Cardiac muscle cell (in vitro differentiated cells and primary cell): ENCODE results near the gene APAF1. TPM values are rescaled to one million over a fixed set of nuclear protein-coding genes. Genes with fewer than 3 reads are reported as not detected.

ENCODE experiments used
- DNase-seq, 2 donors: peaks; one replicate each; pipeline versions ENCODE4 v3.0.0 to v3.0.0-alpha.2; 2010 to 2017; ENCODE audit warnings: low read depth in 1 of 2, low spot score in 1 of 2
- H3K27ac ChIP-seq: fragments of 200-600 bp; sonication (generic); 2 replicates; pipeline ENCODE4 v1.5.1; 2016
- H3K27me3 ChIP-seq: fragments of 200-600 bp; sonication (generic); 2 replicates; pipeline ENCODE4 v1.6.0; 2016; ENCODE audit warnings: control low read depth
- H3K36me3 ChIP-seq: fragments of 200-600 bp; sonication (generic); 2 replicates; pipeline ENCODE4 v1.5.1; 2016; ENCODE audit warnings: control low read depth
- H3K4me1 ChIP-seq: fragments of 200-600 bp; sonication (generic); 2 replicates; pipeline ENCODE4 v1.8.1; 2017; ENCODE audit warnings: low read depth, mild to moderate bottlenecking, mixed run types
- H3K4me3 ChIP-seq: fragments of 200-600 bp; sonication (generic); 2 replicates; pipeline ENCODE4 v1.5.1; 2016; ENCODE audit warnings: mild to moderate bottlenecking
- H3K9me3 ChIP-seq: fragments of 200-600 bp; sonication (generic); 2 replicates; pipeline ENCODE4 v1.5.1; 2017; ENCODE audit warnings: low read depth, mild to moderate bottlenecking, control low read depth
- polyA plus RNA-seq: library from polyadenylated mRNA; unstranded; fragments of >200 nt; fragmentation: Nextera tagmentation; extraction: Ambion mirVana; gene quantifications from 2 replicates; pipeline ENCODE4 v1.2.1, GENCODE V29; 2016
- total RNA-seq: library from RNA; depleted of rRNA; stranded (reverse); fragments of >200 nt; gene quantifications from 2 replicates; pipeline ENCODE4 v1.2.3, GENCODE V29; 2016
- TF ChIP-seq, protein P1 (sequence below): IDR thresholded peaks from 2 replicates; pipeline ENCODE4 v1.5.1; 2012; ENCODE audit warnings: low read depth, mild to moderate bottlenecking, low read length

The APAF1 gene
- total and polyA plus RNA-seq, 2 experiments from 2014 or later, result 11.8 to 13.8 TPM

DNA sequence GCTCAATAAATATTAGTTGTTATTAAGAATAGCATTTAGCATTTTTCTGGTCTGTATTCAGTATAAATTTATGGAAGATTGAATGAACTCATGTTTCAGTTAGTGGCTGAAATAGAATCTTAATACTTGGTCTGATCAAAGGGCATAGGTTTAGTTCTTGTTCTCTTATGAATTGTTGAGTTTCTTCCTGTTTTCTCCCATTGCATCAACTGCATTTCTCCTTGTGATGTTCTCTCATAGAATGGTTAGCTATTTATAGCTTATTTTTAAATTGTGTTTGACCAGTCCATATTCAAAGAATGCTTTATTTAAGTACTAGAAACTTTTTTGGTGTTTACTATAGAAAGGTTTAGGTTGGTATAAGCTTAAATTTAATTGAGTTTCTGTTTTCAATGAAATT is 29.8 kb downstream of the APAF1 start:
- Histone ChIP-seq H3K27ac (no peak overlapping the region), H3K4me3 (no peak overlapping the region), H3K4me1 (no peaks in the 10 kb centered on the region), H3K9me3 (no peaks in the 10 kb centered on the region), H3K36me3 (peaks cover 18% of the 10 kb centered on the region), H3K27me3 (no peaks in the 10 kb centered on the region)
- TF ChIP-seq, protein P1, sequence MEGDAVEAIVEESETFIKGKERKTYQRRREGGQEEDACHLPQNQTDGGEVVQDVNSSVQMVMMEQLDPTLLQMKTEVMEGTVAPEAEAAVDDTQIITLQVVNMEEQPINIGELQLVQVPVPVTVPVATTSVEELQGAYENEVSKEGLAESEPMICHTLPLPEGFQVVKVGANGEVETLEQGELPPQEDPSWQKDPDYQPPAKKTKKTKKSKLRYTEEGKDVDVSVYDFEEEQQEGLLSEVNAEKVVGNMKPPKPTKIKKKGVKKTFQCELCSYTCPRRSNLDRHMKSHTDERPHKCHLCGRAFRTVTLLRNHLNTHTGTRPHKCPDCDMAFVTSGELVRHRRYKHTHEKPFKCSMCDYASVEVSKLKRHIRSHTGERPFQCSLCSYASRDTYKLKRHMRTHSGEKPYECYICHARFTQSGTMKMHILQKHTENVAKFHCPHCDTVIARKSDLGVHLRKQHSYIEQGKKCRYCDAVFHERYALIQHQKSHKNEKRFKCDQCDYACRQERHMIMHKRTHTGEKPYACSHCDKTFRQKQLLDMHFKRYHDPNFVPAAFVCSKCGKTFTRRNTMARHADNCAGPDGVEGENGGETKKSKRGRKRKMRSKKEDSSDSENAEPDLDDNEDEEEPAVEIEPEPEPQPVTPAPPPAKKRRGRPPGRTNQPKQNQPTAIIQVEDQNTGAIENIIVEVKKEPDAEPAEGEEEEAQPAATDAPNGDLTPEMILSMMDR, result no peak
- no peak for DNase-seq

DNA sequence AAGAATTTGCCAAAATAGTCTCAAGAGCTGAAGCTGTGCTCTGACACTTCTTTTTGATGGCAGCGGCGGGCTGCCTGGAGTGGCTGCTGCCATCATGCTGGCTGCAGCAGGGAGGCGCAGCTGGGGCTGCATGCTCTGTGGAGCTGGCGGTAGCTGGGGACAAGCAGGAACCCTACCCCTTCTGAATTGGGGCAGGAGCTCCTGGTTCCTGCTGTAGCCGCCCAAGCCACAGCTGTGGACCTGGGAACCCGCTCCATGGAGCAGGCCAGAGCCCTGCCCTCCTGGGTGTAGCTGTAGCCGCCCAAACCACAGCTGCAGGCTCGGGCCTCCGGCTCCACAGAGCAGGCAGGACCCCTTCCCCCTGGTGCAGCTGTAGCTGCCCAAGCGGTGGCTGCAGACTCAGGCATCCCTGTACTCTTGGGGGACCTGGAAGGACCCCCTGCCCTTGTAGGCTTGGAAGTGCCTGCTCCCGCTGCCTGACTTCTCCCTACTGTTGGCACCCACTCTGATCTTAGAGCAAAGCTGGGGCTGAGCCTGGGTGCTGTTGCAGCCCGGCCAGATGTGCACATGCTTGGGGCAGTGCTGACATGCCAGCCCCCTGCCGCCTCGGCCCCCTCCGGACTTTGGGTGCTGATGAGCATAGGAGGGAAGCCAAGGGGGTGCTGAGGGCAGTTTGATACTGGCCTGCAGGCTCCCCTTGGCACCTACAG is 33.3 kb downstream of the APAF1 start:
- Histone ChIP-seq H3K27me3 (no peaks in the 10 kb centered on the region), H3K4me3 (no peak overlapping the region), H3K36me3 (peaks cover 45% of the 10 kb centered on the region), H3K4me1 (no peaks in the 10 kb centered on the region), H3K9me3 (no peaks in the 10 kb centered on the region), H3K27ac (no peak overlapping the region)
- TF ChIP-seq, protein P1, result no peak
- DNase-seq, result no peak

DNA sequence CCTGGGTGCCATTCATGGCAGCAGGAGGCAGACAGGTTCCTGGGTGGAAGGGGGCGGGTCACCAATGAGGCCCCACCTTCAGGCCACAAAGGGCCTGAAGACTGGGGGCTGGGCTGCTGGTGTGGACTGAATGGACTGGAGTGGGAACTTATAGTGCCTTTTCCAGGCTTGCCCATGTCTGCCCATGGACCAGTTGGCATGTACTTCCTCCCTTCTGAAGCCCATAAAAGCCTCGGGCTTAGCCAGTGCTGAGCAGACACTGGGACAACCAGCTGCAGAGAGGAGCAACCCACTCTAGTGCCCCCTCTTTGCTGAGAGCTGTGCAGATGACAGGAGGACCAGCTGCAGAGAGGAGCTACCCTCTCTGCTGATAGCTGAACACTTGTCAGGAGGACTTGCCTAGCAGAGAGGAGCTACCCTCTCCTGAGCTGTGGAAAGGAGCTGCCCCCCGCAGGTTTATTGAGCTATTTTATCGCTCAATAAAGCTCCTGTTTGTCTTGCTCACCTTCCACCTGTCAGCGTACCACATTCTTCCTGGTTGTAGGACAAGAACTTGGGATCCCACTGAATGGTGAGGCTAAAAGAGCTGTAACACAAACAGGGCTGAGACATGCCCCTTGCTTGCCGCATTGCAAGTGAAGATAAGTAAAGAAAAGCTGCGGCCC is 34.0 kb downstream of the APAF1 start:
- peaks cover 50% of the 10 kb centered on the region for H3K36me3 ChIP-seq
- no peak overlapping the region for H3K27ac ChIP-seq
- no peaks in the 10 kb centered on the region for H3K27me3 ChIP-seq
- H3K4me3 ChIP-seq, result no peak overlapping the region
- TF ChIP-seq, protein P1, result no peak
- no peak for DNase-seq
- H3K4me1 ChIP-seq, result no peaks in the 10 kb centered on the region
- no peaks in the 10 kb centered on the region for H3K9me3 ChIP-seq

DNA sequence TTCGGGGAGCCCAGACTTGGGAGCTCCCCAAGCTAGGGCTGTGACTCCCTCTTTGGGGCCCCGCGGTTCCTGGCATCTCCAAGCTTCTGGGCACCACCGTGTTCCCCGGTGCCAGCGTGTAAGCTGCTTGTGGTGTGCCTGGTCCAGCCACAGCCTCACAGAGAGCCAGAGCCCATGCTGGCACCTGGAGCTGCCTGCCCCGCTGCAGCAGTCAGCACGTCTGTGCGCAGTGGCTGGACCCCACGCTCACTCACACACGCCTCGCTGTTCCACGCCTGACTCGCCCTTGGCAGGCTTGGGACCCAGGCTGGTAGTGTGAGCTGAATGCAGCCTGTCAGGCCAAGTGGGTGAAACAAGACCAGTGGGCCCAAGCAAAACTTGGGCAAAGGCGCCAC is 34.5 kb downstream of the APAF1 start:
- DNase-seq, result no peak
- no peaks in the 10 kb centered on the region for H3K4me1 ChIP-seq
- no peaks in the 10 kb centered on the region for H3K9me3 ChIP-seq
- no peak overlapping the region for H3K4me3 ChIP-seq
- peaks cover 48% of the 10 kb centered on the region for H3K36me3 ChIP-seq
- no peaks in the 10 kb centered on the region for H3K27me3 ChIP-seq
- TF ChIP-seq, protein P1, result no peak
- no peak overlapping the region for H3K27ac ChIP-seq

DNA sequence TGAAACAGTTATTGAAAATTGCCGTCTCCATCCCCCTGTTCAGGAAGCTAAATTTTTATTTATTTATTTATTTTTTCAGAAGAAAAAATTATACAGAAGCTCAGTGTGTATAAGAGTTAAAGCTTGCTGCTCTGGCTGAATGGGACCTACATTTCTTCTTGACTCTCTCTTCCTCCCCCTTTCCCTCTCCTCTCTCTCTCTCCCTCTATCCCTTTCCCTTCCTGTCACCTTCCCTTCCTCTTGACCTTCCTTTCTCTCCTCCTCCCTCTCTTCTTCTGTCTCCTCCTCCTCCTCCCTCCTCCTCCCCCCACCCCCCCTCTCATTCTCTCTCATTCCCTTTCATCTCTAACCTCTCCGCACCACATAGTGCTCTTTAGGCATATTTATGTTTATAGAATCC is 39.1 kb downstream of the APAF1 start:
- Histone ChIP-seq H3K4me1 (no peaks in the 10 kb centered on the region), H3K4me3 (no peak overlapping the region), H3K27me3 (no peaks in the 10 kb centered on the region), H3K9me3 (no peaks in the 10 kb centered on the region), H3K36me3 (peaks cover 42% of the 10 kb centered on the region), H3K27ac (no peak overlapping the region)
- TF ChIP-seq, protein P1, result no peak
- DNase-seq, result no peak
